Karpas-422 (cell line): Measurements from ENCODE around the gene UBC. TPM values are rescaled to one million over a fixed set of nuclear protein-coding genes. Genes with fewer than 3 reads are reported as not detected.

Experiments used
- DNase-seq: peaks from one replicate; pipeline ENCODE4 v3.0.0-alpha.2; 2015
- H2AFZ ChIP-seq: fragments of 200-600 bp; sonication (generic); 2 replicates; pipeline ENCODE4 v1.6.1; 2014; ENCODE audit warnings: antibody characterized with exemption, low read length, mixed read lengths
- H3K27ac ChIP-seq: fragments of 200-600 bp; sonication (generic); 2 replicates; pipeline ENCODE4 v1.5.1; 2014; ENCODE audit warnings: mild to moderate bottlenecking, low read length, moderate library complexity
- H3K27me3 ChIP-seq: fragments of 200-600 bp; sonication (generic); 2 replicates; pipeline ENCODE4 v1.6.1; 2014; ENCODE audit warnings: low read length, mixed read lengths
- H3K36me3 ChIP-seq: fragments of 200-600 bp; sonication (generic); 2 replicates; pipeline ENCODE4 v1.6.1; 2014; ENCODE audit warnings: low read length, mixed read lengths; ENCODE audit not compliant: insufficient read depth
- H3K4me1 ChIP-seq: fragments of 200-600 bp; sonication (generic); 2 replicates; pipeline ENCODE4 v1.6.1; 2014; ENCODE audit warnings: mild to moderate bottlenecking, low read length, mixed read lengths
- H3K4me2 ChIP-seq: fragments of 200-600 bp; sonication (generic); 2 replicates; pipeline ENCODE4 v1.6.1; 2014; ENCODE audit warnings: low read length, low read depth, mild to moderate bottlenecking; ENCODE audit not compliant: poor library complexity, severe bottlenecking
- H3K4me3 ChIP-seq: fragments of 200-600 bp; sonication (generic); 2 replicates; pipeline ENCODE4 v1.5.1; 2014; ENCODE audit warnings: mild to moderate bottlenecking, antibody characterized with exemption, low read length, mixed read lengths
- H3K79me2 ChIP-seq: fragments of 200-600 bp; sonication (generic); 2 replicates; pipeline ENCODE4 v1.6.1; 2014; ENCODE audit warnings: mild to moderate bottlenecking, low read length, mixed read lengths
- H3K9ac ChIP-seq: fragments of 200-600 bp; sonication (generic); 2 replicates; pipeline ENCODE4 v1.6.0; 2014; ENCODE audit warnings: low read length
- H3K9me2 ChIP-seq: fragments of 200-600 bp; sonication (generic), shearing (Covaris generic); replicated peaks from 2 replicates; pipeline ENCODE4 v1.6.0; 2014; ENCODE audit warnings: mild to moderate bottlenecking, low read length, moderate library complexity; ENCODE audit not compliant: insufficient read depth
- H3K9me3 ChIP-seq: fragments of 300-700, 200-600 bp; sonication (generic); 2 replicates; pipeline ENCODE4 v1.6.1; 2014; ENCODE audit warnings: low read length, mixed read lengths
- H4K20me1 ChIP-seq: fragments of 200-600 bp; sonication (generic); 2 replicates; pipeline ENCODE4 v1.6.1; 2014; ENCODE audit warnings: mild to moderate bottlenecking, antibody characterized with exemption, low read length, low read depth; ENCODE audit not compliant: insufficient read depth
- total RNA-seq: library from RNA; depleted of rRNA; stranded (reverse); fragments of >200 nt; shearing (Covaris generic); gene quantifications from 2 replicates; pipeline ENCODE4 v1.2.3, GENCODE V29; 2014; ENCODE audit warnings: low replicate concordance

Gene UBC
- total RNA-seq, 1 experiment from 2014 or later: 603 TPM

DNA sequence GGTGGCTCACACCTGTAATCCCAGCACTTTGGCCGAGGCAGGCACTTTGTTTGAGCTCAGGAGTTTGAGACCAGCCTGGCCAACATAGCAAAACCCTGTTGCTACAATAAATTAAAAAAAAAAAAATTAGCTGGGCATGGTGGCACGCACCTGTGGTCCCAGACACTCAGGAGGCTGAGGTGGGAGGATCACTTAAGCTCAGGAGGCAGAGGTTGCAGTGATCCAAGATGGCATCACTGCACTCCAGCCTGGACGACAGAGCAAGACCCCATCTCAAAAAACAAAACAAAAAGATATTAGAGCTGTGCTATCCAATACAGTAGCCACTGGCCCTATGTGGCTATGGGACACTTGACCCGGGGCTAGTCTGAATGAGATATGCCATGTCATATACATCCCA, 43.9 kb downstream of the UBC start:
- Histone ChIP-seq H3K4me2 (no peak overlapping the region), H3K4me3 (no peak overlapping the region), H3K27ac (no peak overlapping the region), H3K79me2 (no peaks in the 10 kb centered on the region), H2AFZ (no peak overlapping the region), H4K20me1 (no peaks in the 10 kb centered on the region), H3K9me2 (no peaks in the 10 kb centered on the region), H3K9ac (no peak overlapping the region), H3K36me3 (no peaks in the 10 kb centered on the region), H3K27me3 (no peaks in the 10 kb centered on the region), H3K9me3 (no peaks in the 10 kb centered on the region), H3K4me1 (peaks cover 13% of the 10 kb centered on the region)
- DNase-seq: no peak

DNA sequence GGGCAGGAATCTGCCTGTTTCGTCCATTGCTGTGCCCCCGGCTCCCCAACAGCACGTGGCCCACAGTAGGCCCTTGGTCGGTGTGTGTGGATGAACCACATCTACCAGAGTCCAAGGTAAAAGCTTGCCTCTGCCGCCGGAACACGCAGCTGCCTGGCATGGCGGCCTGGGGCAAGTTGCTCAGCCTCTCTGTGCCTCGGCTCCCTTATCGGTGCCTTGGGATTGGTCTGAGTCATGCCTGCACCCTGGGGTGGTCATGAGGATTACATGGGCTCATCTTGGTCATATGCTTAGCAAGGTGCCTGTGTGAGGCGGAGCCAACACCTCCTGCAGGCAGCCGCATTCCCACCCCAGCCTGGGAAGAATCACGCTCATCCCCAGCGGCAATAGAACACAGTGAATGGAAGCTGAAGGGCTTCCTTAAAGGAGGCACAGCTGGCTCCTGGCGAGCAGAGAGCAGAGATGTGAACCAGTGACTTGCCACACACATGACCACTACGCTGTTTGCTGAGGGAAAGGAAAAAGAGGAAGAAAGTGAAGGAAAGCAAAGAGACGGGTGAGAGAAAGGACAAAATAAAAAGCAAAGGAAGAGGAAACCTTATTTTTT, 45.3 kb downstream of the UBC start:
- H3K36me3 ChIP-seq: no peaks in the 10 kb centered on the region
- no peaks in the 10 kb centered on the region for H3K9me3 ChIP-seq
- no peak for DNase-seq
- no peak overlapping the region for H3K27ac ChIP-seq
- no peak overlapping the region for H3K4me2 ChIP-seq
- H3K4me1 ChIP-seq: peaks cover 18% of the 10 kb centered on the region
- no peaks in the 10 kb centered on the region for H3K27me3 ChIP-seq
- H3K9ac ChIP-seq: no peak overlapping the region
- H3K79me2 ChIP-seq: no peaks in the 10 kb centered on the region
- no peaks in the 10 kb centered on the region for H3K9me2 ChIP-seq
- H2AFZ ChIP-seq: no peak overlapping the region
- H3K4me3 ChIP-seq: no peak overlapping the region
- no peaks in the 10 kb centered on the region for H4K20me1 ChIP-seq

DNA sequence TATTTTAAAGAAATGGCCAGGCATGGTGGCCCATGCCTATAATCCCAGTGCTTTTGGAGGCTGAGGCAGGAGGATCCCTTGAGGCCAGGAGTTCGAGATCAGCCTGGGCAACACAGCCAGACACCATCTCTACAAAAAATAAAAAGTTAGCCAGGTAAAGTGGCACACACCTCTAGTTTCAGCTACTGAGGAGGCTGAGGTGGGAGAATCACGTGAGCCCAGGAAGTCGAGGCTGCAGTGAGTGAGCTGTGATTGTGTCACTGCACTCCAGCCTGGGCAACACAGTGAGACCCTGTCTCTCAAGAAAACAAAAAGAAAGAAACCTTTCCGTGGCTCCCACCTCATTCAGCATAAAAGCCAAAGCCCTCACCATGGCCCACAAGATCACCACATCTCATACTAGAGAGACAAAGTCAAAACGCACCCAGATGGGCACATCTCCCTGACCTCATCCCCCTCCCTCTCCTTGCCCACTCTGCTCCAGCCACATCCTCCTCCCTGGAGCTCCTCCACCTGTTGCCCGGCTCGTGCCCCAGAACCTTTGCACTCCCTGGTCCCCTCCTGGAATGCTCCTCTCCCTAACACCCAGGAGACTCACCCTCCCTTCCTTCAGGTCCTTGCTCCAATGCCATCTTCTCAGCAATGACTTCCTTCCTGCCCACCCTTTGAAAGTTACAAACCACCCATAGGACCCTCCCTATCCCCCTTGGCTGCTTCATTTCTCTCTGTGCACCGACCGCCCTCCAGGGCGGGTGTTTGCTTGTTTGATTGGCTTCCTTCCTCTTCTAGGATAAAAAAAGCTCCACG, 46.0 kb downstream of the UBC start:
- no peak overlapping the region for H2AFZ ChIP-seq

DNA sequence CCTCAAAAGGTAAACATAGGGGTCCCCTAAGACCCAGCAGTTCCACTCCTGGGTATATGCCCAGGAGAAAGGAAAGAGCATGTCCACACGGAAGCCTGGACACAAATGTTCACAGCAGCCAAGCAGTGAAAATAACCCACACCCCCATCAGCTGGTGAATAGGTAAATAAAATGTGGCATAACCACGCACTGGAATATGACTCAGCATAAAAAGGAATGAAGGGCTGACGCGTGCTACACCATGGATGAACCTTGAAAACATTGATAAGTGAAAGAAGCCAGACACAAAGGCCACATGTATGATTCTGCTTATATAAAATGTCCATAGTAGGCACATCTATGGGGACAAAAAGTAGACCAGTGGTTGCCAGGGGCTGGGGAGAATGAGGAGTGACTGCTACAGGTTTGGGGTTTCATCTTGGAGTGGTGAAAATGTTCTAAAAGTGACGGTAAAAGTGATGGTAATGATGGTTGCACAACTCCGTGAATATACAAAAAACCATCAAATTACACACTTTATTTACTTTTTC, 47.0 kb downstream of the UBC start:
- no peak overlapping the region for H3K9ac ChIP-seq

More for the DNA sequence above, 46.0 kb downstream of the UBC start:
- no peak overlapping the region for H3K4me2 ChIP-seq
- no peaks in the 10 kb centered on the region for H3K36me3 ChIP-seq
- H4K20me1 ChIP-seq: no peaks in the 10 kb centered on the region
- H3K27ac ChIP-seq: no peak overlapping the region
- no peak overlapping the region for H3K4me3 ChIP-seq
- peaks cover 13% of the 10 kb centered on the region for H3K4me1 ChIP-seq
- no peak overlapping the region for H3K9ac ChIP-seq
- peaks cover 2% of the 10 kb centered on the region for H3K79me2 ChIP-seq
- no peaks in the 10 kb centered on the region for H3K27me3 ChIP-seq
- H3K9me2 ChIP-seq: no peaks in the 10 kb centered on the region
- DNase-seq: no peak
- H3K9me3 ChIP-seq: no peaks in the 10 kb centered on the region

DNA sequence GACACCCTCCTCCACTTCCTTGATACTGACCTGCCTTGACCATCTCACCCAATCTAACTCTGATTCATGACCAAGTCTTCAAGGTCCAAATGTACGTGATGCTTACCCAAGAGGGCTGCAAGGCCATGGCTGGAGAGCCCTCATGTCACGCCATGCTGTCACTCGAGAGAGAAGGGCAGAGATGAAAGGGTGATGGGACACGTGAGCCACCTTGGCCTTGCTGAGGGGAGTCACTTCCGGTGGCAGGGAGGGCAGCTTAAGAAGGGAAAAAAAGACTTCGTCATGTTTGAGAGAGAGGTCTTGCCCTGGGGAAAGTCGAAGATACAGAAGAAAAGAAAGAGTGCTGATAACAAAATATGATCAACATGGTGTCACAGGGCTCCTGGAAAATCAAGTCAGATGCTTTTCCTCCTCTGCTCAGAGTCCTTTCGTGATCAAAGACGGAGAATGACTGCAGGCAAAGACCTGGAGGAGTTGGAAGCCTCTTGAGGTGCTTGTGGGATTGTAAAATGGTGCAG, 47.5 kb downstream of the UBC start:
- Histone ChIP-seq H3K4me1 (peaks cover 21% of the 10 kb centered on the region), H3K9ac (no peak overlapping the region), H3K9me2 (no peaks in the 10 kb centered on the region), H3K27ac (no peak overlapping the region), H3K4me3 (no peak overlapping the region), H3K27me3 (no peaks in the 10 kb centered on the region), H3K4me2 (no peak overlapping the region), H3K9me3 (no peaks in the 10 kb centered on the region), H3K79me2 (peaks cover 17% of the 10 kb centered on the region), H2AFZ (no peak overlapping the region), H4K20me1 (peaks cover 6% of the 10 kb centered on the region; the same call in 1 of the 2 replicates), H3K36me3 (no peaks in the 10 kb centered on the region)
- no peak for DNase-seq

More for the DNA sequence above, 47.0 kb downstream of the UBC start:
- no peak for DNase-seq
- Histone ChIP-seq H3K79me2 (peaks cover 12% of the 10 kb centered on the region), H3K36me3 (no peaks in the 10 kb centered on the region), H4K20me1 (peaks cover 3% of the 10 kb centered on the region; the same call in 1 of the 2 replicates), H3K9me3 (no peaks in the 10 kb centered on the region), H3K4me2 (no peak overlapping the region), H3K4me3 (no peak overlapping the region), H3K27me3 (no peaks in the 10 kb centered on the region), H3K27ac (no peak overlapping the region), H3K4me1 (peaks cover 16% of the 10 kb centered on the region), H2AFZ (no peak overlapping the region), H3K9me2 (no peaks in the 10 kb centered on the region)

DNA sequence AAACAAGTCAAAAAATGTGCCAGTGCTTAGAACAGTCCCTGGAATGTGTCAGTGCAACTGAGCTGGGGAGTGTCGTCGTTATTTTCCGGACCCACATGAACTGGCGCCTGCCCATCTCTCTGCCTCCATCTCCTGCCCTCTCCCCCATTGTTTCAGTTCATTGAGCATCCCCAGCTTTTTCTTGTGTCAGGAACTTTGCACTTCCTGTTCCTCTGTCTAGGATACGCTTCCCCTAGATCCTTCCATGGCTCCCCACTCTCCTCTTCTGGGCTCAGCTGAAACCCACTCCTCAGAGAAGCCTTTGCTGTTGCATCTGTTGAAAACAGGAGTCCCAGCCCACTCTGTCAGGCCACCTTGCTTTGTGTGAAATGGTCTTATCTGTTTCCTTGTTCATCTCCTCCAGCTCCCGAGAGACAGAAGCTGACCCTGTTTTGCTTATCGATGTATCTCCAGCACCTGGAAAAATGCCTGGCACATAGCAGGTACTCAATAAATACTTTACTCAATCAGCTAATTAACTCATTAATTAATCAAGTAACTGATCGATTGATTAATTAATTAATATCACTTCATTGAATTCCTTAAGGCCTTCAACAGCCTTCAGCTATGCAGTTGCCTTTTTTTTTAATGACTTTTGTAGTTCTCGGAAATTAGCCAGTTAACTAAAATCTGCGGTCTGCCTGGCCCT, 48.1 kb downstream of the UBC start:
- Histone ChIP-seq H3K9me2 (no peaks in the 10 kb centered on the region), H4K20me1 (peaks cover 6% of the 10 kb centered on the region; the same call in 1 of the 2 replicates), H3K36me3 (no peaks in the 10 kb centered on the region), H3K27me3 (no peaks in the 10 kb centered on the region), H3K9ac (no peak overlapping the region), H3K27ac (no peak overlapping the region), H3K4me1 (peaks cover 27% of the 10 kb centered on the region), H3K4me3 (no peak overlapping the region), H2AFZ (no peak overlapping the region), H3K4me2 (no peak overlapping the region), H3K79me2 (peaks cover 23% of the 10 kb centered on the region), H3K9me3 (no peaks in the 10 kb centered on the region)
- DNase-seq: no peak

DNA sequence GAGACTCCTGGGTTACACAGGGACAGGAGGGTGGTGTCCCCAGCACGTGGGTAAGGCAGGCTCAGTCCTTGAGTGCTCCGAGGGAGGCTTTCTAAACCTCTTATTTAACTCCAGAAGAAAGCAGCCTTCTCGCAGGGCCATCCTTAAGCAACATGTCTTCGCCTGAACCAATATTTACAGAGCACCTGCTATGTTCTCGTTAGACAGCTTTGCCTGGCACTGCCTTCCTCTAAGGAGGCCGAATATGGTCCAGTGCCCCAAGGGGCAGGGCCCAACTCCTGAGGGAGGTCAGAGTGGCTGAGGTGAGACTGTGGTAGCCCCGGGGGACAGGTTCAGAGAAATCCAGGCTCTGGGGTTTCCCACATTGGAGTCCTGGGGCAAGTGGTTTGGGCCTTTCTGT, 48.7 kb downstream of the UBC start:
- H3K9me3 ChIP-seq: no peaks in the 10 kb centered on the region
- no peak overlapping the region for H3K4me3 ChIP-seq
- DNase-seq: no peak
- peaks cover 5% of the 10 kb centered on the region; the same call in 1 of the 2 replicates for H3K36me3 ChIP-seq
- H4K20me1 ChIP-seq: peaks cover 6% of the 10 kb centered on the region; the same call in 1 of the 2 replicates
- H3K9me2 ChIP-seq: no peaks in the 10 kb centered on the region
- no peak overlapping the region for H3K27ac ChIP-seq
- no peak overlapping the region for H3K9ac ChIP-seq
- H2AFZ ChIP-seq: no peak overlapping the region
- H3K27me3 ChIP-seq: no peaks in the 10 kb centered on the region
- H3K79me2 ChIP-seq: peaks cover 29% of the 10 kb centered on the region
- no peak overlapping the region for H3K4me2 ChIP-seq
- H3K4me1 ChIP-seq: peaks cover 33% of the 10 kb centered on the region
